ENCODE data around the gene HORMAD2.
"Not testable (repeated sequence)": the region's sequence is repeated elsewhere in the genome, so short reads cannot be mapped to it uniquely, and the experiment has no call there.

Gene HORMAD2

DNA sequence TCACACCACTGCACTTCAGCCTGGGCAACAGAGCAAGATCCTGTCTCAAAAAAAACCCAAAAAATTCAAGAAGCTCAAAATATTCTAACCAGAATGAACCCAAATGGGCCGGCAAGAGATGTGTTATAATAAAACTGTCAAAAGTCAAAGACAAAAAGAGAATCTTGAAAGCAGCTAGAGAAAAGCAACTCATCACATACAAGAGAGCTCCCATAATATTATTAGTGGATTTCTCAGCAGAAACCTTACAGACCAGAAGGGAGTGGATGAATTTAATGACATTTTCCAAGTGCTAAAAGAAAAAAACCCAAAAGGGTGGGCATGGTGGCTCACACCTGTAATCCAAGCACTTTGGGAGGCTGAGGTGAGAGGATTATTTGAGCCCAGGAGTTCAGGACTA lies 22.9 kb upstream of the HORMAD2 start:
- no peak for DNase-seq (ENCODE audit: low read depth)

DNA sequence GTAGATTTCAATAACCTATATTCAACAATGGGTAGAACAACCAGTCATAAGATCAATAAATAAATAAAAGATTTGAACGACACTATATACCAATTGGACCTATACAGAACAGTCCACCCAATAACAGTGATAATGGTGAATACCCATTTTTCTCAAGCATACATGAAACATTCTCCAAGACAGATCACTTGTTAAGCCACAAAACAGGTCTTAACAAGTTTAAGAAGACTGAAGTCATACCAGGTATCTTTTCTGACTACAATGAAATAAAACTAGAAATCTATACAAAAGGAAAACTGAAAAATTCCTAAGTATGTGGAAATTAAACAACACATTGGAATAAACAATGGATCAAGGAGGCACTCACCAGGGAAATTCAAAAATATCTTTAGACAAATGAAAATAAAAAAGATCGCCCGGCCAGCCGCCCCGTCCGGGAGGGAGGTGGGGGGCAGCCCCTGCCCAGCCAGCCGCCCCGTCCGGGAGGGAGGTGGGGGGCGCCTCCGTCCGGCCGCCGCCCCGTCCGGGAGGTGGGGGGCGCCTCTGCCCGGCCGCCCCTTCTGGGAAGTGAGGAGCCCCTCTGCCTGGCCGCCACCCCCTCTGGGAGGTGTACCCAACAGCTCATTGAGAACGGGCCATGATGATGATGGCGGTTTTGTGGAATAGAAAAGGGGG lies 20.8 kb upstream of the HORMAD2 start:
- DNase-seq (ENCODE audit: low read depth): not testable (repeated sequence)

GRCh38 chr22:30061094-30061493 lies 19.2 kb upstream of the HORMAD2 start:
- DNase-seq (ENCODE audit: low read depth): not testable (repeated sequence)

DNA sequence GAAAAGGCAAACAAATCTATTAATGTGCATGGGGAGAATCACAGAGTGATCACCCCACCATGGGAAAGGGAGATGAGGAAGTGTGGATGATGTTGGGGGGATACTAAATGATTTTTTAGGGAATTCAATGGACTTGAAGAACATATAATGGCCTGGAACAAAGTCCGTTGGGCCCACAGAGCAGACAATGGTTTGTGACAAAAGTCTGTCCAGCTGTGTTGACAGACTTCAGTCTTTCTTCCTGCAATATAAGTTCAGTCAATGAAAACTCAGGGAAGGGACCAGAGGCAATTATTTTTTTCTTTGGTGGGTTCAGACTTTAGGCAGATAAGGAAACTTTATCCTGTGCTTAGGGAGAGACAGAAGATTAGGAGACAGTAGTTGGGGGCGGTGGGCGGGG lies 18.0 kb upstream of the HORMAD2 start:
- DNase-seq (ENCODE audit: low read depth): no peak

DNA sequence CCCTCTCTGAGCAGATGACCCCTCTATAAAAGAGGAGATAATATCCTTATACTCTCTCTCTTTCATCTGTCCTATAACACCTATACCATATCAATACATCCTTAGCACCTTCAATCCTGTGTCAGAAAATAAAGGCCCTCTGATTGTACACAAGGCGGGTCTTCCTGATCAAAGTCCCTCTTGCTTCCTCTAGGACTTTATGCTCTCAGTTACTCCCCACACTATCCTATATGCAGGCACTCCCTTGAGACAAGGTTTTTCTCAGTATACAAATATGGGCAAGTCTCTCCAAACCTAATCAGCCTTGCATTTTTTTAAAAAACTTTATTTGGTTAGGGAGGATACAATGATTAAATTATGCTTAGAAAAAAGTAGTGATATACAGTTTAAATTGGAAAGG lies 17.3 kb upstream of the HORMAD2 start:
- DNase-seq (ENCODE audit: low read depth): no peak

DNA sequence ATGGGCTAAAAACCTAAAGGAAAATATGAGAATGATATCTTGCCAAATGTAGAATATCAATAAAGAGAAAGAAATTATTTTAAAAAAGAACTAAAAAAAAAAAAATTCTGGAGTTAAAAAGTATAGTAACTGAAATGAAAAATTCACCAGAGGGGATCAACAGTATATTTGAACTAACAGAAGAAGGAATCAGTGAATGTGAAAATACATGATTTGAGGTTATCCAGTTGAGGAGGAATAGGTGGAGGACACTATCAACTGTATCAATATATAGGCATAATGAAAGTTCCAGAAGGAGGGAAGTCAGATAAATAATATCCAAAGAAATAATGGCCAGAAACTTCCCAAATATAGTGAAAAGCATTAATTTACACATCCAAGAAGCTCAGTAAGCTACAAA lies 16.1 kb upstream of the HORMAD2 start:
- DNase-seq (ENCODE audit: low read depth): no peak

GRCh38 chr22:30073743-30074142 lies 6.5 kb upstream of the HORMAD2 start:
- no peak for DNase-seq (ENCODE audit: low read depth)

DNA sequence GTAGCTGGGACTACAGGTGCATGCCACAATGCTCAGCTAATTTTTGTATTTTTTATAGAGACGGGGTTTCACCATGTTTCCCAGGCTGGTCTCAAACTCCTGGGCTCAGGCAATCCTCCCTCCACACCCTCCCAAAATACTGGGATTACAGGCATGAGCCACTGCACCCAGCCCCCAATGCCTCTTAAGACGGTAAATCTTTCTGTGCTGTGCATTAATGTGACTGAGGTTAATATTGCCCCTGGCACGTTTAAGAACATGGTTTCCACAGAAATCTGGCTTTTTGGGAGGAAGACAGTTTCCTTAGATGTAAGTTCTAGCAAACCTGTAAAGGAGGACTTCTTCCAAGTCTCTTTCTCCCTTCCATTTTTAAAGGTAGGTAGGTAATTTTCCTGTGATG lies 6.1 kb upstream of the HORMAD2 start:
- DNase-seq (ENCODE audit: low read depth): no peak

GRCh38 chr22:30074994-30075393 lies 5.3 kb upstream of the HORMAD2 start:
- no peak for DNase-seq (ENCODE audit: low read depth)

- no peak for DNase-seq (ENCODE audit: low read depth)
Observed at GRCh38 chr22:30077279-30077880, 2.9 kb upstream of the HORMAD2 start.

GRCh38 chr22:30078320-30079311 lies 1.6 kb upstream of the HORMAD2 start:
- DNase-seq (ENCODE audit: low read depth): no peak

DNA sequence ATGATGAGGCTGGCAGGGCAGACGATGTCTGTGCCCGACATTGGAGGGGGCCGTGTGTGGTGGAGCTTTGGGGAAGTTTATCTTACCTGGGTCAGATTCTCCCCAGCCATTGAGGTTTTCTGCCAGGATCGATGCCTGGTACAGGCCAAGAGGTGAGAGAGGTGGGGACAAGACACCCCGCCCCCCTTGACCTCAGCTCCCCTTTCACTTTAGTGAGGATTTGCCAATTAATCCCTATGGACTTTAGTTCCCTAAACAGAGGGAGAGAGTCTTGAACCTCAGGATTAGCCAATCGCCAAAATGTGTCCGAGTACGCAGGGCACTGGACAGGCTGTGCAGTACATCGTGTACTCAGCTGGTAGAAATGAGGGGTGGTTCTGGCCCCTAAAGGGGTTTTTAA lies 541 bp downstream of the HORMAD2 start:
- no peak for DNase-seq (ENCODE audit: low read depth)

GRCh38 chr22:30086496-30086895 lies 6.2 kb downstream of the HORMAD2 start:
- no peak for DNase-seq (ENCODE audit: low read depth)

DNA sequence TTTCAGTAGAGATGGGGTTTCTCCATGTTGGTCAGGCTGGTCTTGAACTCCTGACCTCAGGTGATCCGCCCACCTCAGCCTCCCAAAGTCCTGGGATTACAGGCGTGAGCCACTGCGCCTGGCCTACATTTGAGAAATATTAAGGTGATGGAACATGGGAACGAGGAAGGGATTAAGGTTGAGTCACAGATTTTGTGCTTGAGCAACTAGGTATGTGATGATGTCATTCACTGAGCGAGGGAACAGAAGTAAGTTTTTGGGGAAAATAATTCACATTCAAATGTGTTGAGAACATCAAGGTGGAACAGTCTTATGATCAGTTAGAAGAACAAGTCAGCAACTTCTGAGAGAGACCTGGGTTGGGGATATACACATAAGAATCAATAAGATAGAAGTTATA lies 6.8 kb downstream of the HORMAD2 start:
- DNase-seq (ENCODE audit: low read depth): not testable (repeated sequence)

DNA sequence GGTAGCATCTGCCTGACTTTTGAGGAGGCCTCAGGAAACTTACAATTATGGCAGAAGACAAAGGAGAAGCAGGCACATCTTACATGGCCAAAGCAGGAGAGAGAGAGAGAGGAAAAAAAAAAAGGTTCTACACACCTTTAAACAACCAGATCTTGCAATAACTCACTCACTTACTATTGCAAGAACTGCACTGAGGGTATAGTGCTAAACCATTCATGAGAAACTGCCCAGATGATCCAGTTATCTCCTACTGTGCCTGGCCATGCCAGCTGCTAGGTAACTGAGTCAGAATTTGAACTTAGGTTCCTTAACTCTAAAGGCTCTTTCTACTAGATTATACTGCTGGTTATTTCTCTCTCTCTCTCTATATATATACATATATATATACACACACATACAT lies 7.3 kb downstream of the HORMAD2 start:
- DNase-seq (ENCODE audit: low read depth): no peak

- DNase-seq (ENCODE audit: low read depth): no peak
Observed at GRCh38 chr22:30088468-30088867, 8.2 kb downstream of the HORMAD2 start.

DNA sequence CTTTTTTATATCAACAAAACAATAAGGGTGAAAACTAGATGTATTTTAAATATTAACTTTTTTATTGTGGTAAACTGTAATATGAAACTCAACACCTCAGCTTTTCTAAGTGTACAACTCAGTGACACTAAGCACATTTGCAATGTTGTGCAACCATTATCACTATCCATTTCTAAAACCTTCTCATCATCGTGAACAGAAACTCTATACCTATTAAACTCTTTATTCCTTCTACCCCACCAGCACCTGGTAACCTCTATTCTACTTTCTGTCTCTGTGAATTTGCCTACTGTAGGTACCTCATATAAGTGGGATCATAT lies 9.4 kb downstream of the HORMAD2 start:
- no peak for DNase-seq (ENCODE audit: low read depth)

- DNase-seq (ENCODE audit: low read depth): no peak
Observed at GRCh38 chr22:30092686-30093085, 12.4 kb downstream of the HORMAD2 start.

GRCh38 chr22:30094804-30095203 lies 14.5 kb downstream of the HORMAD2 start:
- no peak for DNase-seq (ENCODE audit: low read depth)

GRCh38 chr22:30097861-30098260 lies 17.6 kb downstream of the HORMAD2 start:
- no peak for DNase-seq (ENCODE audit: low read depth)

DNA sequence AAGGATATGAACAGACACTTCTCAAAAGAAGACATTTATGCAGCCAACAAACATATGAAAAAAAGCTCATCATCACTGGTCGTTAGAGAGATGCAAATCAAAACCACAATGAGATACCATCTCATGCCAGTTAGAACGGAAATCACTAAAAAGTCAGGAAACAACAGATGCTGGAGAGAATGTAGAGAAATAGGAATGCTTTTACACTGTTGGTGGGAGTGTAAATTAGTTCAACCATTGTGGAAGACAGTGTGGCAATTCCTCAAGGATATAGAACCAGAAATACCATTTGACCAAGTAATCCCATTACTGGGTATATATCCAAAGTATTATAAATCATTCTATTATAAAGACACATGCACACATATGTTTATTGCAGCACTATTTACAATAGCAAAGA lies 20.5 kb downstream of the HORMAD2 start:
- not testable (repeated sequence) for DNase-seq (ENCODE audit: low read depth)

- no peak for DNase-seq (ENCODE audit: low read depth)
Observed at GRCh38 chr22:30104501-30105156, 24.4 kb downstream of the HORMAD2 start.

GRCh38 chr22:30105483-30105882 lies 25.2 kb downstream of the HORMAD2 start:
- no peak for DNase-seq (ENCODE audit: low read depth)

Measured in activated T-helper 1 cell treated with Interleukin-2 at 50 U/mL for 16 hours (primary cell).